NB4 (cell line): ENCODE measurements around the gene ZBTB20.

Experiments used
- DNase-seq: peaks from one replicate; pipeline ENCODE4 v3.0.0; 2010; ENCODE audit warnings: low read depth
- H3K4me3 ChIP-seq: one replicate; pipeline ENCODE4 v1.5.1; 2011; ENCODE audit warnings: mild to moderate bottlenecking, low read depth, low read length, moderate library complexity
- CTCF ChIP-seq: IDR thresholded peaks from one replicate; pipeline ENCODE4 v1.5.1; 2012; ENCODE audit warnings: low read depth, low read length
- MAX ChIP-seq: IDR thresholded peaks from 2 replicates; pipeline ENCODE4 v1.6.1; 2011; ENCODE audit warnings: low read depth, low read length
- MYC ChIP-seq: IDR thresholded peaks from 2 replicates; pipeline ENCODE4 v1.6.1; 2011; ENCODE audit warnings: low read depth, low read length
- POLR2A ChIP-seq: IDR thresholded peaks from 2 replicates; pipeline ENCODE4 v1.6.1; 2011; ENCODE audit warnings: mild to moderate bottlenecking; ENCODE audit not compliant: insufficient read length; ENCODE audit errors: extremely low read depth

Gene ZBTB20

GRCh38 chr3:114706591-114707232, 440.4 kb downstream of the ZBTB20 start:
- TF ChIP-seq MYC (no peak), CTCF (no peak), MAX (no peak), POLR2A (no peak)
- peak; percentile 2 for DNase-seq
- no peak overlapping the region for H3K4me3 ChIP-seq

GRCh38 chr3:114700637-114701234, 446.4 kb downstream of the ZBTB20 start:
- TF ChIP-seq MYC (no peak), POLR2A (no peak), CTCF (no peak), MAX (no peak)
- no peak for DNase-seq
- no peak overlapping the region for H3K4me3 ChIP-seq

- H3K4me3 ChIP-seq = no peak overlapping the region
- TF ChIP-seq CTCF (no peak), MAX (no peak), POLR2A (no peak), MYC (no peak)
- DNase-seq = no peak
These were observed 448.7 kb downstream of the ZBTB20 start for GRCh38 chr3:114698146-114699105.

GRCh38 chr3:114697401-114697800, 449.7 kb downstream of the ZBTB20 start:
- TF ChIP-seq CTCF (no peak), MAX (no peak), POLR2A (no peak), MYC (no peak)
- H3K4me3 ChIP-seq = no peak overlapping the region
- DNase-seq = peak; percentile 30

- DNase-seq = no peak
- no peak overlapping the region for H3K4me3 ChIP-seq
- no peak for TF ChIP-seq MAX
- TF ChIP-seq POLR2A = no peak
- TF ChIP-seq CTCF = no peak
- no peak for TF ChIP-seq MYC
These were observed 452.8 kb downstream of the ZBTB20 start for GRCh38 chr3:114694251-114694650.
